ENCODE data around the gene RAB5IF.

Gene RAB5IF

GRCh38 chr20:36644032-36644705 lies 38.6 kb downstream of the RAB5IF start:
- H3K9me3 ChIP-seq (ENCODE audit: insufficient read depth, low read length, severe bottlenecking): no peaks in the 10 kb centered on the region
- no peak for TF ChIP-seq EZH2 (IDR thresholded peaks at IDR 0.05; ENCODE audit: borderline replicate concordance, low read depth, low read length, severe bottlenecking)
- no peak overlapping the region for H3K4me3 ChIP-seq (ENCODE audit: low read depth in 1 of 2, low read length in 2 of 2)
- H2AFZ ChIP-seq (ENCODE audit: low read depth, low read length): no peak overlapping the region
- H3K36me3 ChIP-seq (ENCODE audit: insufficient read depth, low read length): no peaks in the 10 kb centered on the region
- peak overlapping the region; percentile 34; the same call in 1 of the 2 replicates for H3K27ac ChIP-seq (ENCODE audit: low read length)
- peaks cover 28% of the 10 kb centered on the region for H3K4me1 ChIP-seq (ENCODE audit: insufficient read depth, low read length)
- no peaks in the 10 kb centered on the region for H3K27me3 ChIP-seq (ENCODE audit: insufficient read depth, low read length, poor library complexity)
- peak; percentile 62 for DNase-seq
- no peak overlapping the region; the same call in 1 of the 2 replicates for H3K9ac ChIP-seq (ENCODE audit: low read depth, low read length)
- H3K4me2 ChIP-seq (ENCODE audit: insufficient read depth, low read length): no peak overlapping the region
- no peaks in the 10 kb centered on the region for H4K20me1 ChIP-seq (ENCODE audit: insufficient read depth, low read length)
- peak; percentile 64 for ATAC-seq (ENCODE audit: insufficient read depth, low read depth)
- no peaks in the 10 kb centered on the region for H3K79me2 ChIP-seq (ENCODE audit: insufficient read depth, low read length)

GRCh38 chr20:36644706-36645095 lies 39.1 kb downstream of the RAB5IF start:
- H2AFZ ChIP-seq (ENCODE audit: low read depth, low read length): no peak overlapping the region
- DNase-seq (no peak), ATAC-seq (ENCODE audit: insufficient read depth, low read depth) (no peak)
- H3K9me3 ChIP-seq (ENCODE audit: insufficient read depth, low read length, severe bottlenecking): no peaks in the 10 kb centered on the region
- peaks cover 28% of the 10 kb centered on the region for H3K4me1 ChIP-seq (ENCODE audit: insufficient read depth, low read length)
- H3K4me3 ChIP-seq (ENCODE audit: low read depth in 1 of 2, low read length in 2 of 2): no peak overlapping the region
- peak overlapping the region; percentile 34; the same call in 1 of the 2 replicates for H3K27ac ChIP-seq (ENCODE audit: low read length)
- H3K4me2 ChIP-seq (ENCODE audit: insufficient read depth, low read length): no peak overlapping the region
- no peaks in the 10 kb centered on the region for H3K36me3 ChIP-seq (ENCODE audit: insufficient read depth, low read length)
- H3K79me2 ChIP-seq (ENCODE audit: insufficient read depth, low read length): no peaks in the 10 kb centered on the region
- no peaks in the 10 kb centered on the region for H4K20me1 ChIP-seq (ENCODE audit: insufficient read depth, low read length)
- no peak overlapping the region; the same call in 1 of the 2 replicates for H3K9ac ChIP-seq (ENCODE audit: low read depth, low read length)
- TF ChIP-seq EZH2 (IDR thresholded peaks at IDR 0.05; ENCODE audit: borderline replicate concordance, low read depth, low read length, severe bottlenecking): no peak
- TF ChIP-seq CTCF (IDR thresholded peaks at IDR 0.05; ENCODE audit: borderline replicate concordance, extremely low read depth, low read length, poor library complexity, severe bottlenecking): no peak
- H3K27me3 ChIP-seq (ENCODE audit: insufficient read depth, low read length, poor library complexity): no peaks in the 10 kb centered on the region

GRCh38 chr20:36645353-36645752 lies 39.8 kb downstream of the RAB5IF start:
- Histone ChIP-seq H3K4me2 (ENCODE audit: insufficient read depth, low read length) (peak overlapping the region; percentile 41), H3K27me3 (ENCODE audit: insufficient read depth, low read length, poor library complexity) (no peaks in the 10 kb centered on the region), H3K36me3 (ENCODE audit: insufficient read depth, low read length) (no peaks in the 10 kb centered on the region), H2AFZ (ENCODE audit: low read depth, low read length) (peak overlapping the region; percentile 28; the same call in 1 of the 2 replicates), H3K79me2 (ENCODE audit: insufficient read depth, low read length) (no peaks in the 10 kb centered on the region), H3K4me1 (ENCODE audit: insufficient read depth, low read length) (peaks cover 28% of the 10 kb centered on the region), H3K9me3 (ENCODE audit: insufficient read depth, low read length, severe bottlenecking) (no peaks in the 10 kb centered on the region), H4K20me1 (ENCODE audit: insufficient read depth, low read length) (no peaks in the 10 kb centered on the region), H3K27ac (ENCODE audit: low read length) (peak overlapping the region; percentile 48), H3K9ac (ENCODE audit: low read depth, low read length) (peak overlapping the region; percentile 28), H3K4me3 (ENCODE audit: low read depth in 1 of 2, low read length in 2 of 2) (no peak overlapping the region)
- ATAC-seq (ENCODE audit: insufficient read depth, low read depth) (no peak), DNase-seq (no peak)
- no peak for TF ChIP-seq EZH2 (IDR thresholded peaks at IDR 0.05; ENCODE audit: borderline replicate concordance, low read depth, low read length, severe bottlenecking)
- TF ChIP-seq CTCF (IDR thresholded peaks at IDR 0.05; ENCODE audit: borderline replicate concordance, extremely low read depth, low read length, poor library complexity, severe bottlenecking): no peak

GRCh38 chr20:36645998-36646397 lies 40.4 kb downstream of the RAB5IF start, which contains the start of gene SLA2:
Gene SLA2 (minus strand): TSS chr20:36646196. CDS start chr20:36641335, 4,861 bp downstream.
- H3K9ac ChIP-seq (ENCODE audit: low read depth, low read length): peak within 1 kb of the TSS; percentile 28
- peak within 1 kb of the TSS; percentile 31 for H2AFZ ChIP-seq (ENCODE audit: low read depth, low read length)
- peak within 1 kb of the TSS in 1 of 2 experiments; percentile 14; a peak in 1 of 4 replicates for H3K4me3 ChIP-seq (ENCODE audit: low read depth in 1 of 2, low read length in 2 of 2)
- DNase-seq (peak; percentile 85), ATAC-seq (ENCODE audit: insufficient read depth, low read depth) (peak; percentile 96)
- H3K9me3 ChIP-seq (ENCODE audit: insufficient read depth, low read length, severe bottlenecking): no peaks in the 10 kb centered on the region
- TF ChIP-seq CTCF (IDR thresholded peaks at IDR 0.05; ENCODE audit: borderline replicate concordance, extremely low read depth, low read length, poor library complexity, severe bottlenecking): peak; percentile 24
- TF ChIP-seq EZH2 (IDR thresholded peaks at IDR 0.05; ENCODE audit: borderline replicate concordance, low read depth, low read length, severe bottlenecking): no peak
- H3K79me2 ChIP-seq (ENCODE audit: insufficient read depth, low read length): no peaks in the 10 kb centered on the region
- H4K20me1 ChIP-seq (ENCODE audit: insufficient read depth, low read length): no peaks in the 10 kb centered on the region
- no peaks in the 10 kb centered on the region for H3K36me3 ChIP-seq (ENCODE audit: insufficient read depth, low read length)
- no peaks in the 10 kb centered on the region for H3K27me3 ChIP-seq (ENCODE audit: insufficient read depth, low read length, poor library complexity)
- peak within 1 kb of the TSS; percentile 48 for H3K27ac ChIP-seq (ENCODE audit: low read length)
- H3K4me1 ChIP-seq (ENCODE audit: insufficient read depth, low read length): peaks cover 28% of the 10 kb centered on the region
- peak within 1 kb of the TSS; percentile 41 for H3K4me2 ChIP-seq (ENCODE audit: insufficient read depth, low read length)
